HL-60/S4 treated with phorbol 12-myristate 13-acetate at 8.2 ng/mL for 4 days and 3 days (cell line): ENCODE results near the gene LRRN2.
"Not testable (repeated sequence)": the region's sequence is repeated elsewhere in the genome, so short reads cannot be mapped to it uniquely, and the experiment has no call there.

ENCODE experiments used
- in situ Hi-C: fragments of 300-500 bp; cut with MboI; formaldehyde crosslinking; loops from 2 replicates; pipeline ENCODE4 v1.15.0; 2022; ENCODE audit warnings: low sequenced_read_pairs

LRRN2 gene

GRCh38 chr1:204685236-204686006 lies at the start of gene LRRN2:
TSS of gene LRRN2 (minus strand) at chr1:204685738. CDS start at chr1:204619992, 65,746 bp downstream.
- in situ Hi-C loops: no loop called here

- in situ Hi-C loops: no loop called here
These were observed 49.5 kb upstream of the LRRN2 start for GRCh38 chr1:204735042-204735441.

GRCh38 chr1:204733869-204734596 lies 48.5 kb upstream of the LRRN2 start:
- in situ Hi-C loops: no loop called here

DNA sequence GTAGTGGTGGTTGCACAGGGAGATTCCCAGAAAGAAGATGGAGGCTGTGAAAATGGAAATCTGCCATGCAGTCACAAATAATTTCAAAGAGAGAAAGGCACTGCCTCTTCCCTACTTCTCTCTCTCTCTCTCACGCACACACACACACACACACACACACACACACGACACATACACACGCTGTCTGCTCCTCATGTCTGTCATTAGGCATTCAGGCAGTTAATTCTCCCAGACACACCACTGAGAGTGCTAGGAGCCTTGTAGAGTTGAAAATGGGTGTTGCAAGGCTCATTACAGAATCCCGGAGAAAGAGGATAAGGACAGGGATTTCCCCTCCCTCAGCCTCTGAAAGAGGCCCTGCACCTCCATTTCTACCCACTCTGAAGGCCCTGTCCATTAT lies 47.8 kb upstream of the LRRN2 start:
- in situ Hi-C loops: no loop called here

DNA sequence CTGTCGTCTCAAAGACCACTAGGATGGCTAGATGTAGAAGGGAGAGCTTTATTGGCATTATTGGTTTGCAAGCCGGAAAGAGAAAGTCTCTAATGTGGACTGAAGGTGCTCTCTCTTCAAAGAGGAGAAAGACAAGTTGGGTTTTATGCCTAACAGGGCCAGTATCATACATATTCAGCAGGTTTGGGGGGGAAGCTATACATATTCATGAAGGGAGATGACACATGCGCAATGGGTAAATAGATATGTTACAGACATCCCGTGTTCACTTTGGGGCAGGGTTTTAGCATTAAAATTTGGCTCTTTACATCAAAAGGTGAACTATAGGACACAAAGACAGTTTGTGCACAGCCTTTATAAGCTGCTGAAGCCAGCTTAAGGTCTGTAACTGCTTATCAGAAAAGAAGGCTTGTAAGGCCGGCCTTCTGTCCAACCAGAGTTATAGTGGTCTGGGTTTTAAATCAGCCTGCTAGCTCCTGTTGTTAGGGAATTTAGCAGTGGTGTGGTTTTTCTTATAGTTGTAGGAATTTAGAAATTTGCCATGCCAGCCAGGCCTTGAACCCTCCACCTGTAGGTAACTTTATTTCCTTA lies 46.5 kb upstream of the LRRN2 start:
- in situ Hi-C loops: no loop called here

DNA sequence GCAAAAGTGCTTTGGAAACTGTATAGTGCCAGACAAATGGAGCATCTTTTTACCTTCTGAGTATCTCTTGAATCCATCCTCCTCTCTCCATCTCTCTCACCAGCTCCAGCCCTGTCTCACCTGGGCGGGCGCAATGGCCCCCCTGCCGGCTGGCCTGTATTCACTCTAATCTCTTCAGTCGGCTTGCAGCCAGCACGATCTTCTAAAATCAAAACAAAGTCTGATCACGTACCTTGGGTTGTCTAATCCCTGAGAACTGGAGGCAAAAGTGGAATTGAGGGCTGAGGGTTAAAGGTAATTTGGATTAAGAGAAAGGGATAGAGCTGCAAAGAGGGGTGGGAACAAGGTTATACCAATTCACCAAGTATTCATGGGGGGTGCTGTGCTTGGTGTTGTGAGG lies 46.0 kb upstream of the LRRN2 start:
- in situ Hi-C loops: no loop called here

- in situ Hi-C loops: no loop called here
These were observed 45.4 kb upstream of the LRRN2 start for GRCh38 chr1:204730826-204731459.

GRCh38 chr1:204729516-204729915 lies 44.0 kb upstream of the LRRN2 start:
- in situ Hi-C loops: no loop called here

DNA sequence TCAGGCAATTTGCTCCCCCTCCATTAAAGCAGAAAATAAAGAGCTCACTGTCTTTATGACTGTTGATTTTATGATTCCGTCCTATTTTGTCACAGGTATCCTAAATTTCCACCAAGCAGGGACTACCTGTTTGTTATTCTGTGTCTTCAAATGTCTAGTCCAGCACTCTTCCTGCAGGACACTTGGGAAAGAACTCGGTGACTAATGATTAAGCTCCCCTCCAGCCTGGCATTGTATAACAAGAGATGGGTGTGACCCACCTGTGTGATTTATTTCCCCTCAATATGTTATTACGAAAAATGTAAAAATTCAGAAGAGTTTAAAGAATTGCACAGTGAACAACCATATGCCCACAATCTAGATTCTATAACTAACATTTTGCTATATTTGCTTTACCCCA lies 42.9 kb upstream of the LRRN2 start:
- in situ Hi-C loops: no loop called here

DNA sequence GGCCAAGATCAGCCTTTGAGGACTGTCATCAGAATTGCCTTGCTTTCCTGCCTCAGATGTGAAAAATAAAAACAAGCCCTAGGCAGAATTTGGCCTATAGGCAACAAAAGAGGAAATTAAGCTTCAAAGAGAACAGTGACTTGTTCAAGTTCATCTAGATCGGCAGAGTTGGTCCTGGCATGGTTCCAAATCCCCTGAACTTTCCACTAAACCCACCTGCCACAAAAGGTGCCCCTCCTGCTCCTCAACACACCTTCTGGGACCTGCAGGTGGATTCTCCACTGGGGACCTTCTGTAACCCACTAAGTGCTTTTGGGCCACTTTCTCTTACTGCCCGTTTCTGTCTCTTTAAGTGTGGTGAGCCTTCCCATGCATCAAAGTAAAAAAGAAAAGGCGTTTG lies 42.5 kb upstream of the LRRN2 start:
- in situ Hi-C loops: no loop called here

- in situ Hi-C loops: not testable (repeated sequence)
These were observed 41.9 kb upstream of the LRRN2 start for GRCh38 chr1:204727438-204727837.

- in situ Hi-C loops: no loop called here
These were observed 40.9 kb upstream of the LRRN2 start for GRCh38 chr1:204726478-204726877.

GRCh38 chr1:204725821-204726448 lies 40.4 kb upstream of the LRRN2 start:
- in situ Hi-C loops: no loop called here

DNA sequence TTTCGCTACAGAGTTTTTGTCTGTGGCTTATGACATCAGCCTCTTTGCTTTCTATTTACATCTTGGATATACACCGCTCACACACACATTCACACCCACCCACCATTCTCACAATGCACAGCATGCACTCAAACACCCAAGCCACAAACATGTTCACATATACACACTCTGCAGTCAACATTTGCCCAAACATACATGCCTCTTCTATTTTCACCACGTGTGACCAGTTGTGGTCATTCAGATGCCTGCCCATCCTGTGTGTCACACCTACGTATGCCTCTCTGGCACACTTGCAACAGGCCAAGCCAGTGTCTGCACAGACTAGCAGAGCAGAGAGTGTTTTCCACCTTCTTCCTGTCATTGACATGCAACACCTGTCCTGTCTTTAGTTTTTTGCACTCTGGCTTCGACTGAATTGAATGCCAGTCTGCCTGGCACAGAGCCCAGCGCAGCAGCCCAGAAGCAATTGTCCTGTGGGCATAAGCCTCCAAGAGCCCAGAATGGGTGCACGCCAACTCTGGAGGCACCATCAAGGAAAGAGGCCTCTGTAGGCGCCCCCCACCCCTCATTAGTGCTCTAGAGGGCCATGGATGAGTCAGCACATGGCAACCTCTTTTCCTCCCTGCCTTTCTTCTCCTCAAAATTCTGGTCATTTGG lies 37.7 kb upstream of the LRRN2 start:
- in situ Hi-C loops: no loop called here

DNA sequence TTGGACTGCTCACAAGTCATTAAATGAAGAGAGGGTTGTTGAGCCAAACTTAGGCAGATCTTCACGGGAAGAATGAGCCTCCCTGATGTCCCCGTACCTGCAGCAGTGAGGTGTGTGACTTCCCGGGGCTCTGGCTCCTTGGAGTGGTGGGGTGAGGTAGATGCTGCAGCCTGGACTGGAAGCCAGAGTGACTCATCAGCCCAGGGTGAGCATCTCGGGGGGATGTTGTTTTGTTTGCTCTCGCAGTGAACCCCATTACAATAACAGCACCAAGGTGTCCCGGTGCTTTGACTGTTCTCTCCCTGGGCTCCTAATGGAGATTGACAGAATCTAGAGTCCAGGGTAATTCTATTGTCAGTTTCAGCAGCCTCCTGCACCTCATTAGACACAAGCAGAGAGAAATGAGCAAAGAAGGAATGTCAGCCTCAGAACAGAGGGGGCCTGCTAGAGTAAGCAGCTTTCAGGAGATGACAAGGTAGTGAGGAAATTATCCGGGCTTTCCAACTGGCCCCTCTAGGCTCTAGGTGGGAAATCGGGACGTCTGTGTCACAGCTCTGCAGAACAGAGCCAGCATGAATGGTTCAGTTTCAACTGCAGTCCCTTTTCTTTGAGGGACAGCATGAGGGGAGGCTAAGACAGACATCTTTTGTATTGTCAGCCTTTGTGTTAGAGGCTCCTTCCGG lies 36.0 kb upstream of the LRRN2 start:
- in situ Hi-C loops: no loop called here

DNA sequence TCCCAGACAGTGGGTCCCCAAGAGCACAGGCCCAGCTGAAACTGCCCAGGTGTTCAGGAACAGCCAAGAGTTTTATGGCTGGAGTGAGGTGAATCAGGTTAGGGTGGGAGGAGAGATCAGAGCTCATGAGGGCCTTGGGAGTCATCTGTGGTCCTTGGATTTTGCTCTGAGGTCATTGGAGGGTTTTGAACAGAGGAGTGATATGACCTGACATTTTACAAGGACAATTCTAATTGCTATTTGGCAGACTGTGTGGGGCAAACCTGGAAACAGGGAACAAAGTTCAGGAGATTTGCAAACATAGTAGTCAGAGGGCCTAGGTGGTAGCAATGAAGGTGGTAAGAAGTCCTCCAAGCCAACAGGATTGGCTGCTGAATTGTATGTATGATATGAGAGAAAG lies 31.1 kb upstream of the LRRN2 start:
- in situ Hi-C loops: no loop called here

- in situ Hi-C loops: no loop called here
These were observed 29.4 kb upstream of the LRRN2 start for GRCh38 chr1:204714861-204715511.

DNA sequence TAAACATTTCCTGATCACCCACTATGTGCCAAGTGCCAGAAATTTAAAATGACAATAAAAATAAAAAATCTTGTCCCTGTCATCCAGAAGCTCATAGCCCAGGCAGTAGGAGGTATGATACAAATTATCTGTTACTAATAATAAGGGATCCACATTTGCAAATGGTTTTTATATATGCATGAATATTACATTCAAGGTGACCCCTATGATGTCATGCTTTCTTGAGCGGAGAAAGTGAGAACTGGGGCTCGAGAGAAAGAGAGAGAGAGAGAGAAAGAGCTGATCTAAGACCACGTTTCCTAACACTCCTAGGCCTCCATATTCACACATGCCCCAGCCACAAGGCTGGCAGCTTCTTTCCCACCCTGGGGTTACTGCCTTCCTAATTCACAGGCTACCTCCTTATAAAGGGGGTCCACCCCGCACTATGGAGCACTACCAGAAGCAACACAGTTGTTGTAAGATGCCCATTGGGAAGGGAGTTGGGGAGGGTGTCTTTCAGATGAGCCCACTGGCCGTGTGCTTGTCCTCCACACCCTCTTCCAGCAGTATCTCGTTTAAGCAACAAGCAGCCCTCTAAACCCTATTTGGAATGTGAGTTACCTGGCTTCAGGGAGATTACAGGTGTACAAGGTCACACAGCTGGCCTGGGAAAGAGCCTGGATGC lies 28.8 kb upstream of the LRRN2 start:
- in situ Hi-C loops: no loop called here

DNA sequence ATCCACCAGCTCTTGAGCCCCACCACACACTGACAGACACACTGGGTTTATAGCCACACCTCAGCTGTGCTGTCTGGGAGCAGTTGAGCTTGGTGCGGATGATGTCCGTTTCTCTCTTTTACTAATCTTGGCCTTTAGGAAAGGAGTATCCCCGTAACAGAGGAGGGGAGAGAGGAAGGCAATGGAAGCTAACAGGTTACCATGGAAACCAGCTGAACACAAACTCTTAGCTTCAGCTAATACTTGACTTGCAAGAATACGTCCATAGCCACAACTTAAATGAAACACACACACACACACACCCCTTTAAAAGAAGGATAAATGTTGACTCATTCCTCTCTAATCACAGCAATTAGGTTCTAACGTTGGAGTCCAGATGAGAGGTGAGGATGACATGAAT lies 28.0 kb upstream of the LRRN2 start:
- in situ Hi-C loops: no loop called here
